ENCODE data around the gene PADI2. TPM values are rescaled to one million over a fixed set of nuclear protein-coding genes. Genes with fewer than 3 reads are reported as not detected.

PADI2 gene
- total and polyA plus RNA-seq, 2 of the 8 experiments (the other 6 are each of a cell fraction or from before 2014, with no cell fraction given) = 1.6 to 7.5 TPM

DNA sequence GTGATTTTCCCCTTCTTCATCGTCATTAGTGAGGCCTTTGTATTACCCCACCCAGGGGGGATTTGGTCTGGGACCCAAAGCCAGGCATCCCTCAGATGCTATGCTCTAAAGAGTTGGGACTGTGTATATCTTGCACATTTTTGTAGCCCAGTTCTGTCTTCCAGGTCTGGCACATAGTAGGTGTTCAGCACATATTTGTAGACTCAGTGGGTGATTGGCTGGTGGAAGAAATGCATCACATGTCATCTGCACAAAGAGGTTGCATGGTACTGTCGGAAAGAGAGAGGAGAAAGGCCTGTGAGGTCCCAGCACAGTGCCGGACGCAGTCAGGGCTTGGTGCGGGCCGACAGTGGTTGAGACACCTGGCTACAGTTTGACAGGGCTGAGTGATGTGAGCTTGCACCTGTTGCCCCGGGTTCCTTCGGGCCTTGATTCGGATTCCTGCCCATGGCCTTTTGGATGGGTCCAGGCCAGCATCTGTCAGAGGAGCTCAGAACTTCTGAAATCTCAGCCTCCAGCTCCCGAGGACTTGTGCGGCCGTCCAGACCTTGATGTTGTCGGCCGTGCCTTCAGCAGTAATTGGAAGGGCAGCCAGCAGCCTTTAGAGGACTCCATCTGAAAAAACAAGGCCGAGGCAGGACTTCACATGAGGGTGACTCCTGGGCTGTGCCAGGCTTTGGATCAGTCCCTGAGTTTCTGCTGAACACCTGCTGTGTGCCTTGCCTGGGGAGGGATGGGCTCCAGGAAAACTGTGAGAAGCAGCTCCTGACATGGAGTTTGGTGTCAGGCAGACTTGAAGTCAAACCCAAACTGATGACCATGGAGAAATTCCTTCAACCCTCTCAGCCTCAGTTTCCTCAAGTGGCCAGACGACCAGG lies 44.8 kb upstream of the PADI2 start:
- Histone ChIP-seq H3K4me2 (ENCODE audit: insufficient read depth in 1 of 2, low read depth in 2 of 2, low read length in 2 of 2) (no peak overlapping the region), H3K27me3 (replicated peaks in 1 of 4; ENCODE audit: control insufficient read depth in 3 of 4, extremely low read depth in 1 of 4, insufficient read depth in 3 of 4, low read length in 3 of 4) (no peaks in the 10 kb centered on the region), H3K23ac (ENCODE audit: insufficient read length) (no peak overlapping the region), H3K79me1 (ENCODE audit: low read depth, low read length) (no peaks in the 10 kb centered on the region), H3K18ac (ENCODE audit: extremely low read depth, low read length) (no peak overlapping the region), H2BK12ac (ENCODE audit: low read depth, low read length) (no peak overlapping the region), H3K23me2 (ENCODE audit: low read depth, low read length) (peaks cover 5% of the 10 kb centered on the region; the same call in 1 of the 2 replicates), H4K5ac (ENCODE audit: insufficient read length, low read depth, low read length) (no peak overlapping the region), H3K9me3 (ENCODE audit: insufficient read depth in 2 of 2, low read depth in 1 of 2, low read length in 1 of 2) (no peaks in the 10 kb centered on the region), H3K4ac (replicated peaks; ENCODE audit: insufficient read length, low read depth, low read length) (no peak overlapping the region), H3K36me3 (ENCODE audit: control insufficient read depth in 2 of 4, insufficient read depth in 4 of 4, low read length in 3 of 4) (no peaks in the 10 kb centered on the region), H2AK5ac (ENCODE audit: low read depth, low read length) (no peak overlapping the region), H3K4me1 (replicated peaks in 1 of 4; ENCODE audit: control insufficient read depth in 3 of 4, insufficient read depth in 4 of 4, low read length in 3 of 4) (peaks cover 0 to 4% (median 3%) of the 10 kb centered on the region in 4 experiments; a peak in 5 of 7 replicates), H3K9ac (replicated peaks in 1 of 4; ENCODE audit: extremely low read depth in 1 of 4, low read depth in 3 of 4, low read length in 3 of 4) (no peak overlapping the region), H3K27ac (ENCODE audit: low read depth, low read length) (no peak overlapping the region), H3K14ac (ENCODE audit: insufficient read length) (no peak overlapping the region), H4K91ac (replicated peaks; ENCODE audit: insufficient read length, low read length) (no peak overlapping the region), H2BK120ac (replicated peaks; ENCODE audit: low read depth, low read length) (no peak overlapping the region), H2BK15ac (ENCODE audit: low read length) (no peak overlapping the region), H2AFZ (ENCODE audit: low read length) (no peak overlapping the region), H3K79me2 (ENCODE audit: control insufficient read depth in 1 of 2, insufficient read depth in 2 of 2, low read length in 2 of 2) (no peaks in the 10 kb centered on the region), H3K56ac (replicated peaks; ENCODE audit: insufficient read length, low read depth, low read length) (no peak overlapping the region), H2BK20ac (ENCODE audit: low read length) (no peak overlapping the region), H3K4me3 (ENCODE audit: extremely low read depth in 1 of 4, insufficient read depth in 2 of 4, low read depth in 3 of 4, low read length in 4 of 4) (no peak overlapping the region), H4K20me1 (replicated peaks in 1 of 2; ENCODE audit: control insufficient read depth in 1 of 2, insufficient read depth in 2 of 2, low read length in 2 of 2) (peaks cover 0 to 2% of the 10 kb centered on the region in 2 experiments), H2BK5ac (ENCODE audit: low read depth, low read length) (no peak overlapping the region), H4K8ac (ENCODE audit: extremely low read depth, insufficient read depth, low read length) (peak overlapping the region; percentile 8; the same call in 1 of the 2 replicates)
- WGBS, 2 experiments (ENCODE audit: extremely low coverage in 1 of 2, insufficient coverage in 1 of 2, insufficient read length in 1 of 2, insufficient replicate concordance in 2 of 2, low coverage in 1 of 2, low lambda C conversion rate in 2 of 2, missing lambda C conversion rate in 1 of 2) = 80% methylated on average over 11 of the region's 16 CpGs; no CpG with 5 or more reads in 1 of the 2 experiments
- no peak for FAIRE-seq
- TF ChIP-seq NANOG (IDR thresholded peaks at IDR 0.05; ENCODE audit: insufficient read depth, low read depth, low read length, poor library complexity, severe bottlenecking) = no peak
- TF ChIP-seq, protein P1, sequence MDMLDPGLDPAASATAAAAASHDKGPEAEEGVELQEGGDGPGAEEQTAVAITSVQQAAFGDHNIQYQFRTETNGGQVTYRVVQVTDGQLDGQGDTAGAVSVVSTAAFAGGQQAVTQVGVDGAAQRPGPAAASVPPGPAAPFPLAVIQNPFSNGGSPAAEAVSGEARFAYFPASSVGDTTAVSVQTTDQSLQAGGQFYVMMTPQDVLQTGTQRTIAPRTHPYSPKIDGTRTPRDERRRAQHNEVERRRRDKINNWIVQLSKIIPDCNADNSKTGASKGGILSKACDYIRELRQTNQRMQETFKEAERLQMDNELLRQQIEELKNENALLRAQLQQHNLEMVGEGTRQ (IDR thresholded peaks at IDR 0.05; ENCODE audit: low read length) = no peak
- no peak for TF ChIP-seq JUN (IDR thresholded peaks at IDR 0.05; ENCODE audit: low read depth, low read length)
- no peak for TF ChIP-seq MAX (IDR thresholded peaks at IDR 0.05)
- no peak for TF ChIP-seq SIX5 (IDR thresholded peaks at IDR 0.05; ENCODE audit: low read depth, low read length)
- no peak for TF ChIP-seq RBBP5 (IDR thresholded peaks at IDR 0.05; ENCODE audit: borderline replicate concordance, low read depth, low read length)
- no peak for TF ChIP-seq KDM5A (IDR thresholded peaks at IDR 0.05; ENCODE audit: low read length)
- ChIA-PET POLR2A (ENCODE audit: partially characterized antibody) (no interaction called here), CTCF (ENCODE audit: partially characterized antibody) (interaction anchor here (0.9 to 2.4 kb wide), 3 partner anchors 25 to 73 kb away, joined by 3 to 11 read pairs (median 4); no protein-coding TSS in a partner anchor)
- no peak for DNase-seq (ENCODE audit: low read depth in 1 of 2, low spot score in 2 of 2)
